HepG2 (cell line): ENCODE measurements around the gene PRKCE. TPM values are rescaled to one million over a fixed set of nuclear protein-coding genes. Genes with fewer than 3 reads are reported as not detected.

Experiments
- GATAD2A ChIP-seq: IDR thresholded peaks from 2 replicates; pipeline ENCODE4 v1.6.1; 2016
- GMEB1 ChIP-seq: sonication (generic); formaldehyde crosslinking; IDR thresholded peaks from 2 replicates; pipeline ENCODE4 v1.5.1; 2020; ENCODE audit warnings: missing genetic modification reagents, mild to moderate bottlenecking, borderline replicate concordance
- MED8 ChIP-seq: sonication (generic); formaldehyde crosslinking; IDR thresholded peaks from 2 replicates; pipeline ENCODE4 v1.8.1; 2023; ENCODE audit warnings: mild to moderate bottlenecking, missing genetic modification reagents; ENCODE audit not compliant: insufficient replicate concordance
- SETDB1 ChIP-seq: sonication (generic); formaldehyde crosslinking; IDR thresholded peaks from 2 replicates; pipeline ENCODE4 v1.5.1; 2020; ENCODE audit warnings: missing genetic modification reagents, mild to moderate bottlenecking, borderline replicate concordance
- THAP9 ChIP-seq: sonication (generic); formaldehyde crosslinking; IDR thresholded peaks from 2 replicates; pipeline ENCODE4; 2020; ENCODE audit warnings: missing genetic modification reagents, mild to moderate bottlenecking, borderline replicate concordance
- ZNF280D ChIP-seq: sonication (generic); formaldehyde crosslinking; IDR thresholded peaks from 2 replicates; pipeline ENCODE4 v1.5.1; 2020; ENCODE audit warnings: mild to moderate bottlenecking, missing genetic modification reagents
- polyA plus RNA-seq, 8 experiments: library from polyadenylated mRNA; depleted of rRNA in 3 of 8; stranded (reverse) in 7 of 8; unstranded in 1 of 8; fragments of >200 nt; fragmentation: Illumina TruSeq in 4 of 8; extraction: Trizol in 4 of 8; gene quantifications; 2 replicates each; pipeline versions ENCODE4 v1.2.1 to v1.2.3, GENCODE V29; 2011 to 2016; ENCODE audit warnings: low read depth in 4 of 8, missing spikeins in 1 of 8, mixed read lengths in 1 of 8; ENCODE audit not compliant: insufficient read depth in 1 of 8
- total RNA-seq, 5 experiments: library from RNA; depleted of rRNA; stranded (reverse); fragments of >200 nt; fragmentation: Illumina TruSeq; extraction: Trizol; gene quantifications; 2 replicates each; pipeline ENCODE4 v1.2.3, GENCODE V29; 2016; ENCODE audit warnings: low read depth in 1 of 5
- TF ChIP-seq, protein P1 (sequence below), 2 experiments: sonication (generic) in 1 of 2; formaldehyde crosslinking in 1 of 2; IDR thresholded peaks; 2 replicates each; pipeline versions ENCODE4 v1.4.0 to v1.6.1; 2016 to 2020; ENCODE audit warnings: borderline replicate concordance in 1 of 2, low read depth in 1 of 2, mild to moderate bottlenecking in 1 of 2, missing genetic modification reagents in 1 of 2
- TF ChIP-seq, protein P2 (sequence below): sonication (generic); formaldehyde crosslinking; IDR thresholded peaks from 2 replicates; pipeline ENCODE4 v1.4.0; 2020; ENCODE audit warnings: missing genetic modification reagents

The PRKCE gene
- total and polyA plus RNA-seq, 2 of the 13 experiments (the other 11 are each of a cell fraction or from before 2014, with no cell fraction given) = 1.0 to 3.9 TPM

DNA sequence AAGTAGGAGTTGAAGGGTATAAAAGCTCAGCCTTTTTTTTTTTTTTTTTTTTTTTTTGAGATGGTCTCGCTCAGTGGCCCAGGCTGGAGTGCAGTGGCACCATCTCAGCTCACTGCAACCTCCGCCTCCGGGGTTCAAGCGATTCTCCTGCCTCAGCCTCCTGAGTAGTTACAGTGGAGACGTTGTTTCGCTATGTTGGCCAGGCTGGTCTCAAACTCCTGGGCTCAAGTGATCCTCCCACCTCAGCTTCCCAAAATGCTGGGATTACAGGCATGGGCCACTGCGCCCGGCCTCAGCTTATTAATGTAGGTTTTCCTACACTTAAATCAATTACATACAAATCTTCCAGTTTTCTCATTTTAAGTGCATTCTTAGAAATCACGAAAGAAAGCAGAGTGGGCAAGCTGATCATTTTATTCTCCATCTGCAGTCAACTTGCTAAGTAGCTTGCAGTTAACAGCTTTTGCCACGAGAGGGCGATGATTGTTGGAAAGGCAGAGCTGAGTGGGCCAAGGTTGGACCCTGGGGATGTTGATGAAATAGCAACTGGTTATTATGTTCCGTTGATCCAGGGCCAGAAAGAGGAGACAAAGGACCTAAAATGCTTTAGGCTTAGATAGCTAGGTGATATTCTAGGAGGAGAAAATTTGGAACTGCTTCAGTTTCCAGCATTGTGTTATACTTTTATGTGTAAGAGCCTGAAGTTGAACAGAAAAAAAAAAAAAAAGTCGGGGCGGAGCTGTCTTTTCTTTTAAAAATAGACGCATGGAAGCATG is 411.4 kb downstream of the PRKCE start (continued):
- TF ChIP-seq, protein P1, sequence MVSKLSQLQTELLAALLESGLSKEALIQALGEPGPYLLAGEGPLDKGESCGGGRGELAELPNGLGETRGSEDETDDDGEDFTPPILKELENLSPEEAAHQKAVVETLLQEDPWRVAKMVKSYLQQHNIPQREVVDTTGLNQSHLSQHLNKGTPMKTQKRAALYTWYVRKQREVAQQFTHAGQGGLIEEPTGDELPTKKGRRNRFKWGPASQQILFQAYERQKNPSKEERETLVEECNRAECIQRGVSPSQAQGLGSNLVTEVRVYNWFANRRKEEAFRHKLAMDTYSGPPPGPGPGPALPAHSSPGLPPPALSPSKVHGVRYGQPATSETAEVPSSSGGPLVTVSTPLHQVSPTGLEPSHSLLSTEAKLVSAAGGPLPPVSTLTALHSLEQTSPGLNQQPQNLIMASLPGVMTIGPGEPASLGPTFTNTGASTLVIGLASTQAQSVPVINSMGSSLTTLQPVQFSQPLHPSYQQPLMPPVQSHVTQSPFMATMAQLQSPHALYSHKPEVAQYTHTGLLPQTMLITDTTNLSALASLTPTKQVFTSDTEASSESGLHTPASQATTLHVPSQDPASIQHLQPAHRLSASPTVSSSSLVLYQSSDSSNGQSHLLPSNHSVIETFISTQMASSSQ (IDR thresholded peaks at IDR 0.05; ENCODE audit: low read depth) = no peak
- TF ChIP-seq, protein P1 (CRISPR knock-in tag; IDR thresholded peaks at IDR 0.05; ENCODE audit: borderline replicate concordance) = no peak
- peak; percentile 65 for TF ChIP-seq GATAD2A (CRISPR knock-in tag)
- TF ChIP-seq SETDB1 (CRISPR knock-in tag) = no peak
- TF ChIP-seq, protein P2, sequence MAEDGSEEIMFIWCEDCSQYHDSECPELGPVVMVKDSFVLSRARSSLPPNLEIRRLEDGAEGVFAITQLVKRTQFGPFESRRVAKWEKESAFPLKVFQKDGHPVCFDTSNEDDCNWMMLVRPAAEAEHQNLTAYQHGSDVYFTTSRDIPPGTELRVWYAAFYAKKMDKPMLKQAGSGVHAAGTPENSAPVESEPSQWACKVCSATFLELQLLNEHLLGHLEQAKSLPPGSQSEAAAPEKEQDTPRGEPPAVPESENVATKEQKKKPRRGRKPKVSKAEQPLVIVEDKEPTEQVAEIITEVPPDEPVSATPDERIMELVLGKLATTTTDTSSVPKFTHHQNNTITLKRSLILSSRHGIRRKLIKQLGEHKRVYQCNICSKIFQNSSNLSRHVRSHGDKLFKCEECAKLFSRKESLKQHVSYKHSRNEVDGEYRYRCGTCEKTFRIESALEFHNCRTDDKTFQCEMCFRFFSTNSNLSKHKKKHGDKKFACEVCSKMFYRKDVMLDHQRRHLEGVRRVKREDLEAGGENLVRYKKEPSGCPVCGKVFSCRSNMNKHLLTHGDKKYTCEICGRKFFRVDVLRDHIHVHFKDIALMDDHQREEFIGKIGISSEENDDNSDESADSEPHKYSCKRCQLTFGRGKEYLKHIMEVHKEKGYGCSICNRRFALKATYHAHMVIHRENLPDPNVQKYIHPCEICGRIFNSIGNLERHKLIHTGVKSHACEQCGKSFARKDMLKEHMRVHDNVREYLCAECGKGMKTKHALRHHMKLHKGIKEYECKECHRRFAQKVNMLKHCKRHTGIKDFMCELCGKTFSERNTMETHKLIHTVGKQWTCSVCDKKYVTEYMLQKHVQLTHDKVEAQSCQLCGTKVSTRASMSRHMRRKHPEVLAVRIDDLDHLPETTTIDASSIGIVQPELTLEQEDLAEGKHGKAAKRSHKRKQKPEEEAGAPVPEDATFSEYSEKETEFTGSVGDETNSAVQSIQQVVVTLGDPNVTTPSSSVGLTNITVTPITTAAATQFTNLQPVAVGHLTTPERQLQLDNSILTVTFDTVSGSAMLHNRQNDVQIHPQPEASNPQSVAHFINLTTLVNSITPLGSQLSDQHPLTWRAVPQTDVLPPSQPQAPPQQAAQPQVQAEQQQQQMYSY (CRISPR knock-in tag) = no peak
- TF ChIP-seq MED8 (CRISPR knock-in tag) = no peak
- 0 out of 2 replicates have a peak, but pooled peaks have one; percentile 48 for TF ChIP-seq GMEB1 (CRISPR knock-in tag)
- TF ChIP-seq ZNF280D (CRISPR knock-in tag) = no peak
- no peak for TF ChIP-seq THAP9 (CRISPR knock-in tag)
